Kidney epithelial cell (primary cell): ENCODE data around the gene TDO2. TPM values are rescaled to one million over a fixed set of nuclear protein-coding genes. Genes with fewer than 3 reads are reported as not detected.

Source experiments
- DNase-seq: peaks from one replicate; pipeline ENCODE4 v3.0.0-alpha.2; 2010; ENCODE audit warnings: low read depth
- H3K27me3 ChIP-seq: 2 replicates; pipeline ENCODE4 v1.6.0; 2011; ENCODE audit warnings: low read length; ENCODE audit not compliant: control insufficient read depth, insufficient read depth
- H3K36me3 ChIP-seq: 2 replicates; pipeline ENCODE4 v1.5.1; 2011; ENCODE audit warnings: low read length; ENCODE audit not compliant: control insufficient read depth, insufficient read depth
- H3K4me3 ChIP-seq: 2 replicates; pipeline ENCODE4 v1.5.1; 2011; ENCODE audit warnings: low read depth, mild to moderate bottlenecking, control low read depth, low read length
- CTCF ChIP-seq: IDR thresholded peaks from 2 replicates; pipeline ENCODE4 v1.5.1; 2011; ENCODE audit warnings: mild to moderate bottlenecking, moderate library complexity, low read length, control low read depth, inconsistent platforms; ENCODE audit not compliant: insufficient read depth, poor library complexity, severe bottlenecking
- total RNA-seq: library from RNA; depleted of rRNA; stranded (reverse); fragments of >200 nt; gene quantifications from 2 replicates; pipeline ENCODE4 v1.2.3, GENCODE V29; 2015

TDO2 gene
- total RNA-seq, 1 donor from 2014 or later, result not detected

- no peaks in the 10 kb centered on the region for H3K36me3 ChIP-seq
- H3K27me3 ChIP-seq, result no peaks in the 10 kb centered on the region
- TF ChIP-seq CTCF, result no peak
- no peak for DNase-seq
- no peak overlapping the region for H3K4me3 ChIP-seq
Observed at GRCh38 chr4:155956461-155956860, 53.0 kb downstream of the TDO2 start.

DNA sequence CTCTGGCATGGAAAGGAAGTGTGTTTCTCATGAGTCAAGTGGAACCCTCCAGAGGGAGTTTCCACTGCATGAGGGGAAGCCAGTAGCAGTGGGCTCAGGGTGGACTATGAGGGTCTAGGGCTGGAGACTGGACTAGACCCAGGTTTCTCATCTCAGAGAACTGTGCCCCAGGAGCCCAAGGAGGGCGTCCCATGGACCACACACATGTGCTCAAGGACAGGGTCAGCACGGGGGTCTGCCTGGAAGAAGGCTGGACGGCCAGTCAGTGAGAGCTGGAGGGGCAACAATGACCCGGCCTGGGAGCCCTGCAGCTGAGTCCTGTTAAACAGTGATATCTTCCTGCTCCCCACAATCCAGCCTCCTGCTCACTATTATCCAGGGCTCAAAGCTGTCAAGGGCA is 55.9 kb downstream of the TDO2 start:
- H3K36me3 ChIP-seq, result no peaks in the 10 kb centered on the region
- no peaks in the 10 kb centered on the region for H3K27me3 ChIP-seq
- TF ChIP-seq CTCF, result no peak
- no peak overlapping the region for H3K4me3 ChIP-seq
- DNase-seq, result no peak

- Histone ChIP-seq H3K36me3 (no peaks in the 10 kb centered on the region), H3K27me3 (no peaks in the 10 kb centered on the region), H3K4me3 (no peak overlapping the region)
- no peak for DNase-seq
- no peak for TF ChIP-seq CTCF
Observed at GRCh38 chr4:155960522-155960921, 57.0 kb downstream of the TDO2 start.

GRCh38 chr4:155961575-155961974 is 58.1 kb downstream of the TDO2 start:
- Histone ChIP-seq H3K4me3 (no peak overlapping the region), H3K36me3 (no peaks in the 10 kb centered on the region), H3K27me3 (no peaks in the 10 kb centered on the region)
- no peak for TF ChIP-seq CTCF
- DNase-seq, result no peak

DNA sequence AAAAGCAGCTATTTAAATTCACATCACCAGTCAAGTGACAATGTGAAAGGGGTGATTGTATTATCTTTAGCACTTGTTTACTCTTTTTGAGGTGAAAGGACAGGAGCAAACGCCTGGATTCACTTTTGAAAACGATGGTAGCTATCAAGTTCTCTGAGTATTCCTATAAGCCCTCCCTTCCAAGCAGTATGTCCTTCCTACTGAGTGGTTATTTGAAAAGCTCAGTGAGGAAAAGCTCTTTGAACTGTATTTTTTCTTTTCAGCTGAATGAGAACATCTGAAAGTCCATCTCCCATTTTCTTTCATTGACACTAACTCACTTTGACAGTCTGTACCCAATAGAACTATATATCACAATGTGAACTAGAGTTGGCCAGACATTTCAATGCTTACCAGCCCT is 59.3 kb downstream of the TDO2 start:
- Histone ChIP-seq H3K36me3 (no peaks in the 10 kb centered on the region), H3K27me3 (no peaks in the 10 kb centered on the region), H3K4me3 (no peak overlapping the region)
- DNase-seq, result no peak
- no peak for TF ChIP-seq CTCF

DNA sequence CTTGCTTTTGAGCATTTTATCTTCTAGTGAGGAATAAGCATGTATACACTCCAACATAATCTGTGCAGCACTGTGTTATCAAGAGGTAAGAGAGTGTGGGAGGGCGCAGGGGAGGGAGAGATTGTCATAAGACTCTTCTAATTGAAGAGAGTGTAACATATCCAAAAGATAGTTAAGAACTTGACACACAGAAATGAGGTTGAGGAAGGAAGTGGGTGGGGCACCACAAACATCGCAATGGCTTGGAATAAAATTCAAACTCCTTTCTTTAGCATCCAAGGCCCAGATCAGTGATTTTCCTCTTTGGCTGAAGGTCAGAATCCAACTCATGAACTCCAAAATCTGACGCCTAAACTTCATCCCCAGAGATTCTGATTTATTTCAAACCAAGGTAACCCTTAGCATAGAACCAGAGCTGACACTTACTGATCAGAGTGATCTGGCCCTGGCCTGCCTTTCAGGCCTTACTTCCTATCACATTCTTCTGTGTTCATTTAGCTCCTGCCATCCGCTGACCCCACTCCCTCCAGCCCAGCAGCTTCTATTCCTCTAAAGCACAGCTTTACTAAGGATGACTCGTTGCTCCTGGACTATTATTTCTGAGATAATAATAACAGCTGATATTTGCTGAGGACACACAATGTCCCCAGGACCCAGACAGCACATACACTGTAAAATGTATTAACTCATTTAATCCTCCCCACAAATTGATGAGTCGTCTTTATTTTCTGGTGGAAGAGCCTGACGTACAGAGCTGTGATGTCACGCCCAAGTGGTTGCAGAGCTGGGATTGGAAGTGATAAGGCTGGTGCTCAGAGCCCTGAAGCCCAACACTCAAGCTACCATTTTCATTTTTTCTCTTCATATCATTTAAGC is 60.8 kb downstream of the TDO2 start:
- Histone ChIP-seq H3K27me3 (no peaks in the 10 kb centered on the region), H3K36me3 (no peaks in the 10 kb centered on the region), H3K4me3 (no peak overlapping the region)
- no peak for DNase-seq
- TF ChIP-seq CTCF, result no peak
